Activated naive CD4-positive, alpha-beta T cell treated with anti-CD3 and anti-CD28 coated beads, Interleukin-2, amount 50 U/mL, for 24 hours (primary cell): ENCODE measurements around the gene TGFBR1.
"Not testable (repeated sequence)": the region's sequence is repeated elsewhere in the genome, so short reads cannot be mapped to it uniquely, and the experiment has no call there.

ENCODE experiments used
- H3K27ac Mint-ChIP-seq: one replicate; pipeline ENCODE4 v1.8.0; 2021; ENCODE audit warnings: mild to moderate bottlenecking, mixed read lengths
- H3K27me3 Mint-ChIP-seq: one replicate; pipeline ENCODE4 v1.8.0; 2021; ENCODE audit warnings: mixed read lengths
- H3K36me3 Mint-ChIP-seq: one replicate; pipeline ENCODE4 v1.8.0; 2021; ENCODE audit warnings: mixed read lengths
- H3K4me1 Mint-ChIP-seq: one replicate; pipeline ENCODE4 v1.8.0; 2021; ENCODE audit warnings: mixed read lengths
- H3K4me3 Mint-ChIP-seq: one replicate; pipeline ENCODE4 v1.8.0; 2021; ENCODE audit warnings: mild to moderate bottlenecking, mixed read lengths
- H3K9me3 Mint-ChIP-seq: one replicate; pipeline ENCODE4 v1.8.0; 2021; ENCODE audit warnings: mixed read lengths

Gene TGFBR1

DNA sequence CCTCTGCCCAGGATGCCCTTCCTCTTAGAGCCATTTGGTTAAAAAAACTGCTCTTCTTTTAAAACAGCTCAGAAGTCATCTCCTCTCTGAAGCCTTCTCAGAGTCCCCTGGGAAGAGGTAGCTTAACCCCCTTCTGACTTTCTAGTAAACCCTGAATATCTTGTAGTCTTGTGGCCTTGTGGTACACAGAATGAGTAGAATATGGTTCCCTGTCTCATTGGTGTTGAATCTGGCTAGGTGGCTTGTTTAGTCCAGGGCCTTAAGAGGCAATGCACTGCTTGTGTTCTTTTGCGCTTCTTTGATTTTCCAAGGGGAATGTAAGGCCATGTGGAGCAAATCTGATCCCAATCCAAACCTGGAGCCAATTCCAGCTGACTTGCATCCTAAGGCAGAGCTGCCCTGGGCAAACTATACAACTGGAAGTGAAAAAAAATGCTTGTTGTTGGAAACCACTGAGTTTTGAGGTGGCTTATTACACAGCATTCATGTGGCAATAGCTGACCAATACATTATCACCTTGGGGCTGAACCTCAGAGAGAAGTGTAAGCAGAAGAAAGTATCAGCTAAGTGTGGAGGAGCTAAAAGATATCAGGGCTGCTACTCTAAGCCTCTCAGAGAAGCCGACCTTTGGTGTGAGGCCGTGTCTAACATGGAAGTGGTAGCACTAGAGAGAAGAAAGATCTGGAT lies 85.8 kb downstream of the TGFBR1 start:
- peaks cover 3% of the 10 kb centered on the region for H3K27me3 Mint-ChIP-seq
- no peak overlapping the region for H3K4me3 Mint-ChIP-seq
- no peaks in the 10 kb centered on the region for H3K36me3 Mint-ChIP-seq
- no peaks in the 10 kb centered on the region for H3K9me3 Mint-ChIP-seq
- H3K27ac Mint-ChIP-seq = no peak overlapping the region
- H3K4me1 Mint-ChIP-seq = peaks cover 5% of the 10 kb centered on the region

DNA sequence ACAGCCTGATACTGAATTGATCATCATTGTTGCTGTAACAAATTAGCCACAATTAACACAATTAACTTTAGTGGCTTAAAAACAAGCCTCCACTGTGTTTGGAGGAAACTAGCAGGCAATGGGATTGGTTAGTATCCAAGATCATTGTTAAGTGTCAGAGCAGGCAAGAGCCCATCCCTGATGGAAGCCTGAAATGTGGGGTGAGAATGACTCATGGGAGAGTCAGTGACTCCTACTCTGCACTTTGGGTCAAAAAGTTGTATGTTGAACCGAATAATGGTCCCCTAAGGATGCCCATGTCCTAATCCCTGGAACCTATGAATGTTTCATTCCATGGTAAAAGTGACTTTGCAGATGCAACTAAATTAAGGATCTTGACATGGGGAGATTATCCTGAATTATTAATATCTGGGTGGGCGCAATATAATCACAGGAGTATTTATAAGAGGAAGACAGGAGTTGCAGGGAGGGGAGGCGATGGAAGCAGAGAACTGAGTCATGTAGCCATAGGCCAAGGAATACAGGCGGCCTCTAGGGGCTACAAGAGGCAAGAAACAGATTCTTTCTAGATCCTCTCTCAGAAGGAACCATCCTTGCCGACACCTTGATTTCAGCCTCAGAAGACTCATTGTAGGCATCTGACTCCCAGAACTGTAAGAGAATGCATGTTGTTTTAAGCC lies 88.0 kb downstream of the TGFBR1 start:
- Mint-ChIP-seq H3K9me3 (no peaks in the 10 kb centered on the region), H3K4me1 (no peaks in the 10 kb centered on the region), H3K4me3 (no peak overlapping the region), H3K36me3 (no peaks in the 10 kb centered on the region), H3K27me3 (peaks cover 3% of the 10 kb centered on the region), H3K27ac (no peak overlapping the region)

DNA sequence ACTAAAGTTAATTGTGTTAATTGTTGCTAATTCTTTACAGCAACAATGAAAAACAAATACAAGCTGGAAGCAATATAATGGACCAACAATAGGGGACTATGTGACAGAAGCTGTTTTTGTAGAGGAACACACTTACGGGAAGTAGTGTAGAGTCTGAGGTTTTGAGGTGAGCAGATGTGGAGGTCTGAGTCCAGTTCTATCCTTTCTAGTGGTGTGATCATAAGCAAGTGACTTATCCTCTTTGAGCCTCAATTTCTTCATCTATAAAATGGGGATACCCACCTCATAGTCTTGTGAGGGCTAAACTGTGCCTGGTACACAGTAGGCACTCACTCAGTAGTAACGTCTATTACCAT lies 88.5 kb downstream of the TGFBR1 start:
- Mint-ChIP-seq H3K4me1 (no peaks in the 10 kb centered on the region), H3K9me3 (no peaks in the 10 kb centered on the region), H3K27ac (no peak overlapping the region), H3K36me3 (no peaks in the 10 kb centered on the region), H3K4me3 (no peak overlapping the region), H3K27me3 (peaks cover 3% of the 10 kb centered on the region)

DNA sequence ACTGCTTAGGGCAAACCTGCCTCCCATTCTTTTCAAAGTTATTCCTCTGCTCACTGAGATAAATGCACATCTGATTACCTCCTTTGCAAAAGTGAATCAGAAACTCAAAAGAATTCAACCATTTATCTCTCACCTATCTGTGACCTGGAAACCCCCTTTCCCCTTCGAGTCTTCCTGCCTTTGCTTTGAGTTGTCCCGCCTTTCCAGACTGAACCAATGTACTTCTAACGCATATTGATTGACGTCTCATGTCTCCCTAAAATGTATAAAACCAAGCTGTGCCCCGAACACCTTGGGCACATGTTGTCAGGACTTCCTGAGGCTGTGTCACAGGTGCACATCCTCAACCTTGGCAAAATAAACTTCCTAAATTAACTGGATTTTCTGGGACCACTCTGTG lies 91.6 kb downstream of the TGFBR1 start:
- not testable (repeated sequence) for H3K36me3 Mint-ChIP-seq, H3K27me3 Mint-ChIP-seq, H3K4me1 Mint-ChIP-seq, H3K4me3 Mint-ChIP-seq, H3K27ac Mint-ChIP-seq, H3K9me3 Mint-ChIP-seq

DNA sequence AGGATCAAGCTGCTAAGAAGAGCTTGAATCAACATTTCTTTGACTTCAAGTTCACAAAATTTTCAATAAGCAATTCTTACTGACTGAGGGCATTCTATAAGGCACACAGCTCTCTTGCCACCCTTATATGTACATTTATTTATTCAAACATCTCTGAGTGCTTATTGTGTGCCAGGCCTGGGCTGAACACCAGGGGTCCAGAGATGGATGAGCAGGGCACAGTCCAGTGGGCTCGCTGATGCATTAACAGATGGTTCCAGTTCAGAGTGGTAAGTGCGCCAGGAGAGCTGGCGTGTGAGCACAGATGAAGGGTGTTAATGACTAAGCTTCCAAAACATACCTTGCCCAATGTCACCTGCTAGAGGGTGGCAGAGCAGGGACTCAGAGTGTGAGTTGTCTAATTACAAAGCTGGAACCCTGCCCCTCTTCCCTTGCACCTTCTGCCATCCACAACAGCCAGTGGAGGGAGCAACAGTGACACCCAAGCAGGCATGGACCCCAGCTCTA lies 92.3 kb downstream of the TGFBR1 start:
- Mint-ChIP-seq H3K27me3 (peaks cover 2% of the 10 kb centered on the region), H3K4me1 (no peaks in the 10 kb centered on the region), H3K4me3 (no peak overlapping the region), H3K27ac (no peak overlapping the region), H3K9me3 (no peaks in the 10 kb centered on the region), H3K36me3 (no peaks in the 10 kb centered on the region)

DNA sequence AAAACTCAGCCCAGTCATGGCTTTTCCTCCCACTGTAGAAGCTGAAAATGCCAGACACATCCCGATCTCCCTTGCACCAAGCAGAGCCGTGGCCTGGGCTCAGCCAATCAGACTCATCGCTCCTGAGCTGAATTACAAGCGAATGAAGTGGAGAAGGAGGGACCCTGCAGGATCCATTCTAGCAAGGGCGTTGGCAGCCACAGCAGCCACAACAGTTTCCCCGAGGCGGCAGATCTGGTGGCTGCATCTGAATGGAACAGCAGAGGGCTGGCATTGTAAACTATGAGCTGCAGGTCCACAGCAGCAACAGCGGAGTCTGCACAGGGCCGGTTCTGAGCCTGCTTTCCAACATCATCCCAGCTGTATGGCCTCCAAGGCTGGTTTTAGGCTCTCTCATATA lies 93.1 kb downstream of the TGFBR1 start:
- Mint-ChIP-seq H3K27ac (no peak overlapping the region), H3K36me3 (no peaks in the 10 kb centered on the region), H3K4me1 (no peaks in the 10 kb centered on the region), H3K27me3 (peaks cover under 1% of the 10 kb centered on the region), H3K4me3 (no peak overlapping the region), H3K9me3 (no peaks in the 10 kb centered on the region)

DNA sequence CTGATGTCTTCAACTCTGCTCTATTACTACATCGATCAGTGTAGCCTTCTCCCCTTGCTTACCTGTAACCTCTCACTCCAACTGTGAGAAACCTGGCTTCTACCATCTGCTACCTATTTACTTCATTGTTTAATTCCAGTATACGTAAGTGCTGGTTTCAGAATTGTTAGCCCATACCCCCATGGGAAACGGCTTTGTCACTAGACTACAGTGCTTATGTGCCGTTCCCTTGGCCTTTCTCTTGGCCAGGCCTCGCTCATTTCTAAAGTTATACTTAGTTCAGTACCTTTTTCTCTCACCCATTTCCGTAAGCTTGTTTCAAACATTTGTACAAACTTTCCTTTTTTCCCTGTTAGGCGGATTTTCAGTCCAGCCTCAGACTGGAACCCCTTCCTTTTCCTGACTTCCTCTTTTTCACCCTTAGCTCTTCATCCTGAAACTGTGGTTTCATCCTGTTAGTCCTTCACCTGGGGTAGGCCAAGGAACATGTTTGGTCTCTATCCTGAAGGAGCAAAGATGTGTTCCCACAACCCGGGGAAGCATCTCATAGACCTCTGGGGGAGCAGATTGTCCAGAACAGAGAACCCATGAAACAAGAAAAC lies 95.1 kb downstream of the TGFBR1 start:
- Mint-ChIP-seq H3K27me3 (no peaks in the 10 kb centered on the region), H3K36me3 (no peaks in the 10 kb centered on the region), H3K27ac (no peak overlapping the region), H3K4me1 (no peaks in the 10 kb centered on the region), H3K9me3 (no peaks in the 10 kb centered on the region), H3K4me3 (no peak overlapping the region)

DNA sequence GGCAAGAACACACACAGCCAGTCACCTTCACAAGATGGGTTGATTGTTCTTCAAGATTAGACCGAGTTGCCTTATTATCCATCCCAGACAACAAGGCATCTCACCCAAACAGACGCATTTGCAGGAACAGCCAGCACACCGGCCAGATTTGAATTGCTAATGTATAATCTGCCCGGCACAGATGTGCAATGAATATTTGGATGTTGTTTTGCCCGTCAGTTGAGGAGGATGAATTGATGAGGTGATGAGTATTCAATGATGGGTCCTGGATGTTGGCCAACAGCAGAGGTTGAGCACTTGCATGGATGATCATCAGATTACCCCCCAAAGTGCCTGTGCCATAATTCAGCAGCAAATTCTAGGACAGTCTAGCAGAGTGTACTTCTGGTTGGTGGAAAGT lies 96.7 kb downstream of the TGFBR1 start:
- Mint-ChIP-seq H3K4me1 (no peaks in the 10 kb centered on the region), H3K36me3 (peaks cover under 1% of the 10 kb centered on the region), H3K9me3 (peaks cover 6% of the 10 kb centered on the region), H3K4me3 (no peak overlapping the region), H3K27me3 (no peaks in the 10 kb centered on the region), H3K27ac (no peak overlapping the region)
